ENCODE results near the gene SLC7A4.

DNA sequence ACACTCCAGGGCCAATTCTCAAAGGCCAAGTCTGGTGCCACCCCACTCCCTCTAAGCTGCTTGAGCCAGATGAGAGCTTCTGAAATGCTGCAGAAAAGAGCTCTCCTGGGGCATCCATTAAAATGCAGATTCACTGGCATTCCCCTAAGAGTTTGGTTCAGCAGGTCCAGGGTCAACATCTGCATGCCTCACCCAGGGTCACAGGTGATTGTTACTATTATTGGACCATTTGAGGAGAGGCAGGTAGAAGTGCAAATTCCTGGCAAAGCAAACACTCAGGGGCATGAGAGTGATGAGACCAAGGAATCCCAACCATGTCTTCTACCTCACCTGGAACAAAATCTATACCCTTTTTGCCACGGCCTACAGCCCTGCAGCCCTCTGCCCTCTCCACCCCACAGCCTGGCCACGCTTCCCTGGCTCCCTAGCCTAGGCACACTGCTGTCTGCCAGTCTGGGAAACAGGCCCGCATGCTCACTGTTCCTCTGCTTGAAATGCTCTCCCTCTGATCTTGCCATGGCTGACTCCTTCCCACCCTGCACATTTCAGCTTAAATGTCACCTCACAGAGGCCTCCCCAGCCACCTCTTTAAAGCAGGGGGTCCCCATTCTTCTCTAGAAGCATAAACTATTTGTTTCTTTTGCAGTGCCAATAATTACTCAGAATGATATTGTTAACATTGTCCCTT is 21.8 kb downstream of the SLC7A4 start:
- TF ChIP-seq CTCF (IDR thresholded peaks at IDR 0.05; ENCODE audit: insufficient read depth, low read depth, low read length) (no peak), EZH2 (IDR thresholded peaks at IDR 0.05; ENCODE audit: insufficient read depth, low read length) (no peak)

Data from astrocyte (in vitro differentiated cells and primary cell).